IPS DF 6.9 (cell line): ENCODE data around the gene RAB22A.

Experiments
- DNase-seq: peaks from one replicate; pipeline ENCODE4 v3.0.0-alpha.2; 2013; ENCODE audit warnings: low read depth, low spot score
- H3K27ac ChIP-seq: one replicate; pipeline ENCODE4 v1.5.1; 2013; ENCODE audit warnings: low read length, control low read depth
- H3K27me3 ChIP-seq: 2 replicates; pipeline ENCODE4 v1.6.1; 2013; ENCODE audit warnings: mild to moderate bottlenecking, low read length; ENCODE audit not compliant: control insufficient read depth, insufficient read depth
- H3K36me3 ChIP-seq: 2 replicates; pipeline ENCODE4 v1.6.1; 2013; ENCODE audit warnings: low read length; ENCODE audit not compliant: control insufficient read depth, insufficient read depth
- H3K4me1 ChIP-seq: 2 replicates; pipeline ENCODE4 v1.6.1; 2013; ENCODE audit warnings: low read length; ENCODE audit not compliant: control insufficient read depth, insufficient read depth
- H3K4me3 ChIP-seq: 2 replicates; pipeline ENCODE4 v1.5.1; 2013; ENCODE audit warnings: mild to moderate bottlenecking, low read length
- H3K9me3 ChIP-seq: 2 replicates; pipeline ENCODE4 v1.6.1; 2013; ENCODE audit warnings: low read length, inconsistent platforms; ENCODE audit not compliant: control insufficient read depth, insufficient read depth
- WGBS: extraction: QIAGEN DNeasy Blood & Tissue Kit; methylation state at CpG from one replicate; pipeline ENCODE4 v1.1.7; 2013; ENCODE audit warnings: mixed read lengths, missing lambda C conversion rate; ENCODE audit not compliant: insufficient read length, insufficient coverage; 5-methylcytosine and 5-hydroxymethylcytosine counted together

RAB22A gene

DNA sequence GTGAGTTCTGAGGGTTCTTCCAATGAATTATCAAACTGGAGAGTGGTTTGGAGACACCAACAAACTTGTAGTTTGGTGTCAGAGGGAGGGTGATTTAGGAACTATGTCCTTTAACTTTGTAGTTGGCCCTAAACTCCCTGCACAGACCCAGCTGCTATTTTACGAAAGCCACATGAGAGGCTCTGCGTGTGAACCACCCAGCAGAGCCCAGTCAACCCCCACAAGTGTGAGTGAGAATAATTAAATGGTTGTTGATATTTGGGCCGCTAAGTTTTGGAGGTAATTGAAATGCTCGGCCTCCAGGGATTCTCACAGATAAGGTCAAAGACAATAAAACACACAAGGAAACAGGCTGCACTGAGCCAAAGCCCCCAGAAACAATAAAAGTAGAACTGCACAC is 72.6 kb downstream of the RAB22A start:
- WGBS: no CpG with 5 or more reads among the region's 4 CpGs
- Histone ChIP-seq H3K4me1 (no peaks in the 10 kb centered on the region), H3K9me3 (no peaks in the 10 kb centered on the region), H3K27ac (no peak overlapping the region), H3K27me3 (no peaks in the 10 kb centered on the region), H3K4me3 (no peak overlapping the region), H3K36me3 (no peaks in the 10 kb centered on the region)
- no peak for DNase-seq

DNA sequence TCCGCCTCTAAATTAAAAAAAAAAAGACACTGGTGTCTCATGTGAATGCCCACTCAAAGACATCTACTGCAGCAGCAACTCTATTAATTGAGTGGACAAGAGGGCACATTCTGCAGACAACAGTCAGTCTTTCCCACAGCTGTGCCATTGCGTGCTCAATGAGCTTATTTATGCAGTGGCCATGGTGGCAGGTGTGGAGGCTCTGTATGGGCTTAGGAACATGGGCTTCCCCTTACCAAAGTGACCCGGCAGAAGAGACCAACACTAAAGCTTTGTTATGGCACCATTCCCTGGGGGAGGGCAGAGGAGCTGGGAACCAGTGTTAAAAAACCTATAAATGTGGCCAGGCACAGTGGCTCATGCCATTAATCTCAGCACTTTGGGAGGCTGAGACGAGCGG is 75.3 kb downstream of the RAB22A start:
- WGBS: no CpG with 5 or more reads among the region's 5 CpGs
- no peak overlapping the region for H3K27ac ChIP-seq

GRCh38 chr20:58388028-58388601 is 78.6 kb downstream of the RAB22A start:
- H3K36me3 ChIP-seq: no peaks in the 10 kb centered on the region
- no peaks in the 10 kb centered on the region for H3K9me3 ChIP-seq
- no CpG with 5 or more reads among the region's 4 CpGs for WGBS
- H3K4me1 ChIP-seq: peaks cover 2% of the 10 kb centered on the region; the same call in 1 of the 2 replicates
- no peaks in the 10 kb centered on the region for H3K27me3 ChIP-seq
- DNase-seq: no peak
- H3K27ac ChIP-seq: no peak overlapping the region
- H3K4me3 ChIP-seq: no peak overlapping the region

More for the DNA sequence above, 75.3 kb downstream of the RAB22A start:
- Histone ChIP-seq H3K9me3 (no peaks in the 10 kb centered on the region), H3K27me3 (no peaks in the 10 kb centered on the region), H3K4me1 (peaks cover 1% of the 10 kb centered on the region; the same call in 1 of the 2 replicates), H3K4me3 (no peak overlapping the region), H3K36me3 (no peaks in the 10 kb centered on the region)
- DNase-seq: no peak

DNA sequence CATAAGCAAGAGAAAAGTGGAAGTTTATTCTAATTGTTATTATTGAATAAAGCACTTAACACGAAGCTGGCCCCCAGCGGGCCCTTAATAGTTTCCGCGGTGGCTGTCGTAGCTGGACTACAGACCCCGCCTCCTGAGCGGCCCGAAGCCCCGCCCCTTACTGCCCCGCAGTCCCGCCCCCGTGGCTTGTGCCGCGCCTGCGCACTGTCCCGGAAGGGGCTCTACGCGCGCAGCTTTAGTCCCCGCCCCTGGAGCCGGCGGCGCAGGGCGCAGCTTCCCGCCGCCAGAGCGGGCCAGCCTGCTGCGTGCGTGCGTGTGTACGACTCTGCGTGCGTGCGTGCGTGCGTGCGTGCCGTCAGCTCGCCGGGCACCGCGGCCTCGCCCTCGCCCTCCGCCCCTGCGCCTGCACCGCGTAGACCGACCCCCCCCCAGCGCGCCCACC is 79.4 kb downstream of the RAB22A start, which contains the start of gene VAPB:
VAPB (plus strand) TSS at position 348 of the 442 bp plus-strand sequence. CDS start 231 bp downstream, outside the sequence.
- WGBS: no CpG with 5 or more reads among the region's 51 CpGs
- Histone ChIP-seq H3K4me3 (peak within 1 kb of the TSS; percentile 67; the same call in 1 of the 2 replicates), H3K36me3 (no peaks in the 10 kb centered on the region), H3K4me1 (peaks cover 2% of the 10 kb centered on the region; the same call in 1 of the 2 replicates), H3K9me3 (no peaks in the 10 kb centered on the region), H3K27ac (no peak within 1 kb of the TSS), H3K27me3 (no peaks in the 10 kb centered on the region)
- DNase-seq: peak; percentile 76

GRCh38 chr20:58389324-58389967 is 79.9 kb downstream of the RAB22A start:
- H3K9me3 ChIP-seq: no peaks in the 10 kb centered on the region
- H3K27ac ChIP-seq: no peak overlapping the region
- WGBS: no CpG with 5 or more reads among the region's 56 CpGs
- H3K4me3 ChIP-seq: peak overlapping the region; percentile 67; the same call in 1 of the 2 replicates
- H3K36me3 ChIP-seq: no peaks in the 10 kb centered on the region
- H3K27me3 ChIP-seq: no peaks in the 10 kb centered on the region
- H3K4me1 ChIP-seq: peaks cover 2% of the 10 kb centered on the region; the same call in 1 of the 2 replicates
- DNase-seq: no peak

GRCh38 chr20:58389968-58390658 is 80.6 kb downstream of the RAB22A start:
- H3K4me3 ChIP-seq: peak overlapping the region; percentile 67; the same call in 1 of the 2 replicates
- no peaks in the 10 kb centered on the region for H3K36me3 ChIP-seq
- H3K27ac ChIP-seq: no peak overlapping the region
- no peaks in the 10 kb centered on the region for H3K9me3 ChIP-seq
- peaks cover 2% of the 10 kb centered on the region; the same call in 1 of the 2 replicates for H3K4me1 ChIP-seq
- no peak for DNase-seq
- no CpG with 5 or more reads among the region's 17 CpGs for WGBS
- H3K27me3 ChIP-seq: no peaks in the 10 kb centered on the region

DNA sequence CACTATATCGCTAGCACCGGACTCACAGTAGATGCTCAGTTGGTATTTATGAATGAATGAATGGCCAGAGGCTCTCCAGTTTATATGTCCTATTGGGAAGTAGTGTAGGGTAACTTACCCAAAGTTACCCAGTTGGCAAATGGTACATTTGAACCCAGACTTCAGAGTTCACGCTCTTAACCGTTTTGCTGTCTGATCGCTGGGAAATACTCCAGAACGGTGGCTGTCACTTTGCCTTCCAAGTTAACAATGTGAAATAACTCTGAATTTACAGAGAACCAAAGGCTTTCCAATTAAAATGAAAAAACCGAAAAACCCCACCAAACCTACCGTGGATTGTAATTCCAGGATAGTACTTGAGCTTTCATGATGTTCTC is 81.1 kb downstream of the RAB22A start:
- no CpG with 5 or more reads among the region's 8 CpGs for WGBS
- DNase-seq: no peak
- no peaks in the 10 kb centered on the region for H3K36me3 ChIP-seq
- H3K27ac ChIP-seq: no peak overlapping the region
- H3K4me3 ChIP-seq: no peak overlapping the region
- no peaks in the 10 kb centered on the region for H3K9me3 ChIP-seq
- H3K27me3 ChIP-seq: no peaks in the 10 kb centered on the region
- H3K4me1 ChIP-seq: peaks cover 2% of the 10 kb centered on the region; the same call in 1 of the 2 replicates

GRCh38 chr20:58392286-58392685 is 82.8 kb downstream of the RAB22A start:
- Histone ChIP-seq H3K36me3 (no peaks in the 10 kb centered on the region), H3K9me3 (no peaks in the 10 kb centered on the region), H3K27me3 (no peaks in the 10 kb centered on the region), H3K4me3 (no peak overlapping the region), H3K4me1 (peaks cover 2% of the 10 kb centered on the region; the same call in 1 of the 2 replicates), H3K27ac (no peak overlapping the region)
- no CpG with 5 or more reads among the region's 4 CpGs for WGBS
- no peak for DNase-seq

GRCh38 chr20:58393299-58393698 is 83.8 kb downstream of the RAB22A start:
- H3K9me3 ChIP-seq: no peaks in the 10 kb centered on the region
- DNase-seq: no peak

DNA sequence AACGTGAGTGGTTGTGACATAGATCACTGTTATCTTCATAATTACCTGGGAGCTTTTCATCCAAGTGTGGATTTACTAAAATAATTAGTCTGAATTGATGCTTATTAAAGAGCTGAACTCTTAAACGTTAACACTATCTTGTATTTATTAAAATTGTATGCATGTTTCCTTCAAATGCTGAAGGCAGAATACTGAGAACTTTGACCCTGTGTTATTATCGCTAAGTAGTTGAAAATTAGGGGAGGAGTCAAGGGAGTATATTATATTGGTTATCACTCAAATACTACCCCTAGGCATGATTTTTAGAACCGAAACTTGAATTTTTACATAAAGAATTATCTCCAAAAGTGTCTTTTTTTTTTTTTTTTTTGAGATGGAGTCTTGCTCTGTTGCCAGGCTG is 85.3 kb downstream of the RAB22A start:
- DNase-seq: no peak
- Histone ChIP-seq H3K36me3 (no peaks in the 10 kb centered on the region), H3K4me3 (no peak overlapping the region), H3K9me3 (no peaks in the 10 kb centered on the region), H3K27ac (no peak overlapping the region), H3K27me3 (no peaks in the 10 kb centered on the region), H3K4me1 (peaks cover under 1% of the 10 kb centered on the region; the same call in 1 of the 2 replicates)
- no CpG with 5 or more reads among the region's 4 CpGs for WGBS

More at GRCh38 chr20:58393299-58393698, 83.8 kb downstream of the RAB22A start:
- WGBS: no CpG with 5 or more reads among the region's 3 CpGs
- no peaks in the 10 kb centered on the region for H3K27me3 ChIP-seq
- H3K27ac ChIP-seq: no peak overlapping the region
- no peak overlapping the region for H3K4me3 ChIP-seq
- H3K4me1 ChIP-seq: peaks cover 2% of the 10 kb centered on the region; the same call in 1 of the 2 replicates
- no peaks in the 10 kb centered on the region for H3K36me3 ChIP-seq
